GM23338 (cell line): ENCODE results near the gene ZFX.

Experiments used
- CTCF ChIP-seq, 2 experiments: fragments of 200-600 bp in 1 of 2; sonication (generic) in 1 of 2; conservative IDR thresholded peaks; 2 replicates each; pipeline versions ENCODE4 v1.5.1 to v1.6.1; 2016 to 2017; ENCODE audit warnings: antibody characterized with exemption in 2 of 2, low read depth in 2 of 2, mild to moderate bottlenecking in 2 of 2, moderate library complexity in 1 of 2
- EZH2 ChIP-seq: fragments of 200-600 bp; sonication (generic); IDR thresholded peaks from one replicate; pipeline ENCODE4 v1.8.0; 2017; ENCODE audit warnings: antibody characterized with exemption, mild to moderate bottlenecking, low read depth; ENCODE audit not compliant: unreplicated experiment
- EZH2phosphoT487 ChIP-seq: fragments of 200-600 bp; sonication (generic); IDR thresholded peaks from one replicate; pipeline ENCODE4 v1.8.1; 2018; ENCODE audit warnings: antibody characterized with exemption; ENCODE audit not compliant: unreplicated experiment
- POLR2AphosphoS5 ChIP-seq: IDR thresholded peaks from 2 replicates; pipeline ENCODE4 v1.6.1; 2016; ENCODE audit warnings: antibody characterized with exemption, low read depth
- REST ChIP-seq: IDR thresholded peaks from one replicate; pipeline ENCODE4 v1.6.1; 2018; ENCODE audit warnings: antibody characterized with exemption; ENCODE audit not compliant: unreplicated experiment
- ZNF331 ChIP-seq: fragments of 250-450 bp; sonication (Bioruptor Pico); IDR thresholded peaks from 2 replicates; pipeline ENCODE4 v1.5.0; 2020; ENCODE audit warnings: low read depth, mild to moderate bottlenecking, moderate library complexity

- TF ChIP-seq CTCF (conservative IDR thresholded peaks at IDR 0.05; ENCODE audit: low read depth in 2 of 2) (no peak), POLR2AphosphoS5 (no peak), REST (no peak), ZNF331 (CRISPR knock-in tag) (no peak), EZH2 (no peak), EZH2phosphoT487 (no peak)
Observed at GRCh38 chrX:24204331-24204730, 54.8 kb downstream of the ZFX start.
